ENCODE results near the gene IL6ST. TPM values are rescaled to one million over a fixed set of nuclear protein-coding genes. Genes with fewer than 3 reads are reported as not detected.
A peak's percentile ranks its signal among the peaks of the same experiment; 100 is the strongest.

Gene IL6ST
- total RNA-seq, 1 donor from 2014 or later = 37.7 TPM

GRCh38 chr5:56012281-56012963 is 17.7 kb upstream of the IL6ST start:
- no peak for TF ChIP-seq CTCF (IDR thresholded peaks at IDR 0.05; ENCODE audit: partially characterized antibody, unreplicated experiment)
- Mint-ChIP-seq H3K4me1 (ENCODE audit: low read depth, unreplicated experiment) (peaks cover 1% of the 10 kb centered on the region), H3K36me3 (ENCODE audit: unreplicated experiment) (peaks cover 7% of the 10 kb centered on the region), H3K4me3 (ENCODE audit: unreplicated experiment) (no peak overlapping the region), H3K27me3 (ENCODE audit: unreplicated experiment) (peaks cover 5% of the 10 kb centered on the region), H3K9me3 (ENCODE audit: unreplicated experiment) (peaks cover 7% of the 10 kb centered on the region), H3K27ac (ENCODE audit: unreplicated experiment) (no peak overlapping the region)
- DNase-seq = no peak

DNA sequence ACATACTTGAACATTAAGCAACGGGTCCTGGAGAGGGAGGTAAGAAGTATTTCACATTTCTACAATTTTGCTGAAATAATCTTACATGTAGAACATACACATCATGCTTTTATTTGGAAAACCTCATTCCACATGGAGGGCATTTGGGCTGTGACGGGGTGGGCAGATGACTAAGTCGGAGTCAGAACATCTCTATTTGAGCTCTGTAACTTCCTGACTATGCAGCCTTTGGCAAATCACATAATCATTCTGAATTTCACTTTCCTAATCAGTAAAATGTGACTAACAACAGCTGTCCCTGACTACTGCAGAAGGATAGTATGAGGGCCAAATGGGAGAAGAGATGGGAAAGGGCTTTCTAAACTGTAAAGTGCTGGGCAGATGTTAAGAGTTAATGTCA is 17.1 kb upstream of the IL6ST start:
- Mint-ChIP-seq H3K27ac (ENCODE audit: unreplicated experiment) (peak overlapping the region; percentile 21), H3K27me3 (ENCODE audit: unreplicated experiment) (peaks cover 5% of the 10 kb centered on the region), H3K9me3 (ENCODE audit: unreplicated experiment) (peaks cover 6% of the 10 kb centered on the region), H3K4me3 (ENCODE audit: unreplicated experiment) (no peak overlapping the region), H3K36me3 (ENCODE audit: unreplicated experiment) (peaks cover 7% of the 10 kb centered on the region), H3K4me1 (ENCODE audit: low read depth, unreplicated experiment) (peaks cover 1% of the 10 kb centered on the region)
- no peak for TF ChIP-seq CTCF (IDR thresholded peaks at IDR 0.05; ENCODE audit: partially characterized antibody, unreplicated experiment)
- no peak for DNase-seq

DNA sequence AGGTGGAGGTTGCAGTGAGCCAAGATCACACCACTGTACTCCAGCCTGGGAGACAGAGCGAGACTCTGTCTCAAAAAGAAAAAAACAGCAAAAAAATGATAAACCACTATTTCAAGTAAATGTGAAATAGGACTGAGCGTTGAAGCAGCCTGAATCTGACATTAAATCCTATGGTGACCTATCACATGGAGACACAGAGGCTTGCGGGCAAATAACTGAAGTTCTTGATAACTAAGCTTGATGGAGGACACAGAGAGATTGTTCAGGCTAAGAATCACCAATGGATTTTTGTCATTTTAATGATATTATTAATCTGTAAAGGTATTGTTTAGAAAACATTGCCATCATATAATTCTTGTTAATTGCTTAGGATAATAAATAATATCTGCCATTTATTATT is 15.7 kb upstream of the IL6ST start:
- peaks cover 1% of the 10 kb centered on the region for H3K4me1 Mint-ChIP-seq (ENCODE audit: low read depth, unreplicated experiment)
- H3K36me3 Mint-ChIP-seq (ENCODE audit: unreplicated experiment) = no peaks in the 10 kb centered on the region
- DNase-seq = no peak
- H3K4me3 Mint-ChIP-seq (ENCODE audit: unreplicated experiment) = no peak overlapping the region
- no peak overlapping the region for H3K27ac Mint-ChIP-seq (ENCODE audit: unreplicated experiment)
- H3K9me3 Mint-ChIP-seq (ENCODE audit: unreplicated experiment) = peaks cover 2% of the 10 kb centered on the region
- TF ChIP-seq CTCF (IDR thresholded peaks at IDR 0.05; ENCODE audit: partially characterized antibody, unreplicated experiment) = no peak
- H3K27me3 Mint-ChIP-seq (ENCODE audit: unreplicated experiment) = peaks cover 5% of the 10 kb centered on the region

DNA sequence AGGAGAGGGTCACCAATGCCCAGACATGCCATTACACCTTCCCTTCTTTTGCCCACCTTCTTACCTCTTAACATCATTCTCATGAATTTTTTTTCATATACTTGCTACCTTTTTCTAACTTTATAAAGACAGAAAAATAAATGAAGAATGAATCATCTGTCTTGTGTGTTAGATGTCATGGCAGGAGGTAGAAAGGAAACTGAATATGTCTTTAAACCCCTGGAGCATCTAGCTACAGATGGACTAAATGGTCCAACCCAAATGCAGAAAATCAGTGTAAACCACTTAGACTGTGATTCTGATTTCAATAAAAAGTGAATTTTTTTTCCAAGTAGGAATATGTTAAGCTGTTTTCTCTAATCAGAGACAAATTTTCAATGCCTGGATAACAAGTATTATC is 11.8 kb upstream of the IL6ST start:
- no peak for TF ChIP-seq CTCF (IDR thresholded peaks at IDR 0.05; ENCODE audit: partially characterized antibody, unreplicated experiment)
- Mint-ChIP-seq H3K9me3 (ENCODE audit: unreplicated experiment) (peaks cover 2% of the 10 kb centered on the region), H3K27ac (ENCODE audit: unreplicated experiment) (no peak overlapping the region), H3K27me3 (ENCODE audit: unreplicated experiment) (peaks cover 3% of the 10 kb centered on the region), H3K4me1 (ENCODE audit: low read depth, unreplicated experiment) (no peaks in the 10 kb centered on the region), H3K4me3 (ENCODE audit: unreplicated experiment) (no peak overlapping the region), H3K36me3 (ENCODE audit: unreplicated experiment) (peaks cover 6% of the 10 kb centered on the region)
- DNase-seq = no peak

GRCh38 chr5:56006094-56006493 is 11.3 kb upstream of the IL6ST start:
- H3K36me3 Mint-ChIP-seq (ENCODE audit: unreplicated experiment) = peaks cover 6% of the 10 kb centered on the region
- no peak for TF ChIP-seq CTCF (IDR thresholded peaks at IDR 0.05; ENCODE audit: partially characterized antibody, unreplicated experiment)
- no peak overlapping the region for H3K27ac Mint-ChIP-seq (ENCODE audit: unreplicated experiment)

More at GRCh38 chr5:56006094-56006493, 11.3 kb upstream of the IL6ST start:
- H3K27me3 Mint-ChIP-seq (ENCODE audit: unreplicated experiment) = peaks cover 3% of the 10 kb centered on the region
- no peak for DNase-seq
- H3K4me1 Mint-ChIP-seq (ENCODE audit: low read depth, unreplicated experiment) = no peaks in the 10 kb centered on the region
- H3K4me3 Mint-ChIP-seq (ENCODE audit: unreplicated experiment) = no peak overlapping the region
- peaks cover 2% of the 10 kb centered on the region for H3K9me3 Mint-ChIP-seq (ENCODE audit: unreplicated experiment)
